ENCODE results near the gene FLNB.
A peak's percentile ranks its signal among the peaks of the same experiment; 100 is the strongest.

Gene FLNB

GRCh38 chr3:57992452-57993213, 15.6 kb upstream of the FLNB start:
- H3K4me1 ChIP-seq: peaks cover 8% of the 10 kb centered on the region
- H3K27me3 ChIP-seq (ENCODE audit: low read depth): no peaks in the 10 kb centered on the region
- H3K36me3 ChIP-seq (replicated peaks): no peaks in the 10 kb centered on the region
- in situ Hi-C loops (cut with MboI; ENCODE audit: low sequenced_read_pairs): no loop called here
- no peaks in the 10 kb centered on the region for H3K9me3 ChIP-seq
- DNase-seq (ENCODE audit: low spot score in 2 of 2): no peak
- H3K4me3 ChIP-seq: no peak overlapping the region

GRCh38 chr3:57998366-57999283, 9.6 kb upstream of the FLNB start:
- in situ Hi-C loops (cut with MboI; ENCODE audit: low sequenced_read_pairs): no loop called here
- peak; percentile 38 to 72 for DNase-seq (ENCODE audit: low spot score in 2 of 2)
- Histone ChIP-seq H3K4me1 (peaks cover 15% of the 10 kb centered on the region), H3K4me3 (no peak overlapping the region), H3K27me3 (ENCODE audit: low read depth) (no peaks in the 10 kb centered on the region), H3K9me3 (no peaks in the 10 kb centered on the region), H3K36me3 (replicated peaks) (no peaks in the 10 kb centered on the region)

GRCh38 chr3:57999417-58000115, 8.7 kb upstream of the FLNB start:
- Histone ChIP-seq H3K27me3 (ENCODE audit: low read depth) (no peaks in the 10 kb centered on the region), H3K4me1 (peaks cover 8% of the 10 kb centered on the region), H3K9me3 (no peaks in the 10 kb centered on the region), H3K36me3 (replicated peaks) (no peaks in the 10 kb centered on the region), H3K4me3 (no peak overlapping the region)
- in situ Hi-C loops (cut with MboI; ENCODE audit: low sequenced_read_pairs): no loop called here
- DNase-seq (ENCODE audit: low spot score in 2 of 2): no peak

DNA sequence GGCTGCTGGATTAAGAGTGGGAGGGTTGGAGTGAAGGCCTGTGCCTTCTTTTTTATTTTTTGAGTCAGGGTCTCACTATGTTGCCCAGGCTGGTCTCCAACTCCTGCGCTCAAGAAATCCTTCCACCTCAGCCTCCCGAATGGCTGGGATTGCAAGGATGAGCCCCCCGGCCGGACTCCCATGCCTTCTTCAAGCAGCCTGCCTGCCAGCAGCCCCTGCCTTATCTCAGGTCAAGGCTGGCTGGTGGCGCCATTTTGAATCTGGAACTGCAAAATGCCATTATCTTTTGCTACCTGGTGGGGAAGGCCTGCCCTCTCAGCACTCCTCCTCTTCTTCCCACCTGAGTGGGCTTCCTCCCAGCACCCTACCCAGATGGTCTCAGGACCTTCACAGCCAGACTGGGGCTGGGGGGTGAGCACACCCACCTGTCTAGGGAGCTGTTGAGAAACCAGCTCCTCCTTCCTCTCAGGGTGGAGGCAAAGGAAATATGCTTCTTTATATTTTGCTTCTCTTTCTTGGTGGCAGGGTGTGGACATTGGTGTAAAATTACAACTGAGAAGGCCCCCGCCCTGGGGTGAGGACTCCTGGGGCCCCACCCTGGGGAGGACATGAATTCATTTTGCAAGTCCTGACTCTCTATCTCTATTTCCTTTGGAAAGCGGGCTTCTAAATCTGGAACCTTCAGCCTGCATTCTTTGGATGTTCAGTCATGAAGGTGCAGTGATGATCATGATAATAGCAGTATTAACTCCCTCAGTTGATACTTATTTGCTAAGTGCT, 7.7 kb upstream of the FLNB start:
- Histone ChIP-seq H3K4me3 (no peak overlapping the region), H3K27me3 (ENCODE audit: low read depth) (no peaks in the 10 kb centered on the region), H3K36me3 (replicated peaks) (no peaks in the 10 kb centered on the region), H3K9me3 (no peaks in the 10 kb centered on the region), H3K4me1 (peaks cover 8% of the 10 kb centered on the region)
- in situ Hi-C loops (cut with MboI; ENCODE audit: low sequenced_read_pairs): no loop called here
- no peak for DNase-seq (ENCODE audit: low spot score in 2 of 2)

DNA sequence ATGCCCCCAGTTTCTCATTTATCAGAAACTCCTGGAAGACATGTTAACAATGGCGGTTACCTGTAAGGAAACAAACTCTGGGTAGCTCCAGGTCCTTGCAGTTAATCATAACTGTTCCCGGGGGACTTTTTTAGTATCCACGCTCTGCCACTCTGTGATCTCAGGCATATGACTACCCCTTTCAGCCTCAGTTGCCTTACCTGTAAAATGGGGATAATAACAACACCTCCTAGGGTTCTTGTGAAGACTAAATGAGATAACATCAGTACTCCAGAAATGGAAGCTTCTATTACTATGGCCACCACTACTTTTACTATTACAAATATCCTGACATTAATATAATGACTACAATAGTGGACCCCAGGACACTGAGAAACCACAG, 7.1 kb upstream of the FLNB start:
- DNase-seq (ENCODE audit: low spot score in 2 of 2): no peak
- in situ Hi-C loops (cut with MboI; ENCODE audit: low sequenced_read_pairs): no loop called here
- H3K4me3 ChIP-seq: no peak overlapping the region
- H3K9me3 ChIP-seq: no peaks in the 10 kb centered on the region
- H3K4me1 ChIP-seq: peaks cover 8% of the 10 kb centered on the region
- H3K27me3 ChIP-seq (ENCODE audit: low read depth): no peaks in the 10 kb centered on the region
- no peaks in the 10 kb centered on the region for H3K36me3 ChIP-seq (replicated peaks)

- Histone ChIP-seq H3K4me3 (no peak overlapping the region), H3K36me3 (replicated peaks) (no peaks in the 10 kb centered on the region), H3K4me1 (peaks cover 8% of the 10 kb centered on the region), H3K9me3 (no peaks in the 10 kb centered on the region), H3K27me3 (ENCODE audit: low read depth) (no peaks in the 10 kb centered on the region)
- DNase-seq (ENCODE audit: low spot score in 2 of 2): no peak
- in situ Hi-C loops (cut with MboI; ENCODE audit: low sequenced_read_pairs): no loop called here
These were observed 6.2 kb upstream of the FLNB start for GRCh38 chr3:58001979-58002378.

DNA sequence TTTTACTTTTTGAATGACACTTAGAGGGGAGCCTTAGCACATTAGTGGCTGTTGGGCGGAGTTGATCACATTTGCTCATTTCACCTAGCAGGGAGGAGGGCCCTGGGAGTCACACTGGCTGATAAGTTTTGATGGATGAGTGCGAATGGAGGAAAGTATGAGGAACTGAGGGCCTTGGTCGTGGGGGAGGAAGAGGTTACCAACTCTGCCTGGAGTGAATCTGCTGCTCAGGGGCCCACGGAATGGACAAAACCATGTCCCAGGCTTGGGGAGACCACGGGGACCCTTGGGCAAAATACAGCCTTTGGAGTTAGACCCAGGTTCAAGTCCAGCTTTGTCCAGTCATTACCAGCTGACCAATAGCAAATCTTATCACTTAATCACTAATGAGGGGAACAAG, 5.1 kb upstream of the FLNB start:
- DNase-seq (ENCODE audit: low spot score in 2 of 2): no peak
- Histone ChIP-seq H3K4me3 (no peak overlapping the region), H3K9me3 (no peaks in the 10 kb centered on the region), H3K27me3 (ENCODE audit: low read depth) (no peaks in the 10 kb centered on the region), H3K36me3 (replicated peaks) (no peaks in the 10 kb centered on the region), H3K4me1 (peaks cover 8% of the 10 kb centered on the region)
- in situ Hi-C loops (cut with MboI; ENCODE audit: low sequenced_read_pairs): no loop called here

GRCh38 chr3:58004973-58005372, 3.2 kb upstream of the FLNB start:
- H3K27me3 ChIP-seq (ENCODE audit: low read depth): no peaks in the 10 kb centered on the region
- in situ Hi-C loops (cut with MboI; ENCODE audit: low sequenced_read_pairs): no loop called here
- DNase-seq (ENCODE audit: low spot score in 2 of 2): no peak
- no peaks in the 10 kb centered on the region for H3K9me3 ChIP-seq
- no peaks in the 10 kb centered on the region for H3K4me1 ChIP-seq
- no peak overlapping the region for H3K4me3 ChIP-seq
- no peaks in the 10 kb centered on the region for H3K36me3 ChIP-seq (replicated peaks)

DNA sequence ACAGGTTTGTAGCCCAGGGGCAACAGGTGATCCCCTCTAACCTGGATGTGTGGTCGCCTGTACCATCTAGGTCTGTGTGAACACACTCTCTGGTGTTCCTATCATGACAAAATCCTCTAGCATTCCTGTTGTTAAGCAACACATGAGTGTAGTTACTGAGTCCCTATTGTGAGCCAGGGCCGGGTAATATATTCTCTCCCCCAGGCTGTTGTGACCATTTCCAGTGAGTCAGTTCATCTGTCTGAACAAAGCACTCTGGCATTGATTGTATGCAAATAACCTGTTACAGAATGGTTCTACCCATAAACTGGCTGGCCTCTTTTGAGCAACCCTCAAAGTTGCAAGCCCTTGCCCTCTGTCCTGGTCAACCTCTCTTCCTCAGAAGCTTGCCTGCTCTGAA, 2.6 kb upstream of the FLNB start:
- Histone ChIP-seq H3K36me3 (replicated peaks) (no peaks in the 10 kb centered on the region), H3K9me3 (no peaks in the 10 kb centered on the region), H3K4me1 (no peaks in the 10 kb centered on the region; the same call in 1 of the 2 replicates), H3K4me3 (no peak overlapping the region), H3K27me3 (ENCODE audit: low read depth) (no peaks in the 10 kb centered on the region)
- in situ Hi-C loops (cut with MboI; ENCODE audit: low sequenced_read_pairs): no loop called here
- DNase-seq (ENCODE audit: low spot score in 2 of 2): peak in 1 of 2 experiments; percentile 11

GRCh38 chr3:58006661-58007060, 1.6 kb upstream of the FLNB start:
- no peaks in the 10 kb centered on the region for H3K9me3 ChIP-seq
- no peak for DNase-seq (ENCODE audit: low spot score in 2 of 2)
- in situ Hi-C loops (cut with MboI; ENCODE audit: low sequenced_read_pairs): no loop called here

GRCh38 chr3:58009026-58009748, 965 bp downstream of the FLNB start:
- peak overlapping the region; percentile 95 for H3K4me3 ChIP-seq
- H3K36me3 ChIP-seq (replicated peaks): no peaks in the 10 kb centered on the region
- in situ Hi-C loops (cut with MboI; ENCODE audit: low sequenced_read_pairs): no loop called here
- no peaks in the 10 kb centered on the region for H3K27me3 ChIP-seq (ENCODE audit: low read depth)
- H3K4me1 ChIP-seq: peaks cover 7% of the 10 kb centered on the region
- H3K9me3 ChIP-seq: no peaks in the 10 kb centered on the region
- DNase-seq (ENCODE audit: low spot score in 2 of 2): peak in 1 of 2 experiments; percentile 49

More at GRCh38 chr3:58006661-58007060, 1.6 kb upstream of the FLNB start:
- no peaks in the 10 kb centered on the region for H3K27me3 ChIP-seq (ENCODE audit: low read depth)
- H3K4me1 ChIP-seq: peaks cover 7% of the 10 kb centered on the region
- H3K4me3 ChIP-seq: no peak overlapping the region
- H3K36me3 ChIP-seq (replicated peaks): no peaks in the 10 kb centered on the region

DNA sequence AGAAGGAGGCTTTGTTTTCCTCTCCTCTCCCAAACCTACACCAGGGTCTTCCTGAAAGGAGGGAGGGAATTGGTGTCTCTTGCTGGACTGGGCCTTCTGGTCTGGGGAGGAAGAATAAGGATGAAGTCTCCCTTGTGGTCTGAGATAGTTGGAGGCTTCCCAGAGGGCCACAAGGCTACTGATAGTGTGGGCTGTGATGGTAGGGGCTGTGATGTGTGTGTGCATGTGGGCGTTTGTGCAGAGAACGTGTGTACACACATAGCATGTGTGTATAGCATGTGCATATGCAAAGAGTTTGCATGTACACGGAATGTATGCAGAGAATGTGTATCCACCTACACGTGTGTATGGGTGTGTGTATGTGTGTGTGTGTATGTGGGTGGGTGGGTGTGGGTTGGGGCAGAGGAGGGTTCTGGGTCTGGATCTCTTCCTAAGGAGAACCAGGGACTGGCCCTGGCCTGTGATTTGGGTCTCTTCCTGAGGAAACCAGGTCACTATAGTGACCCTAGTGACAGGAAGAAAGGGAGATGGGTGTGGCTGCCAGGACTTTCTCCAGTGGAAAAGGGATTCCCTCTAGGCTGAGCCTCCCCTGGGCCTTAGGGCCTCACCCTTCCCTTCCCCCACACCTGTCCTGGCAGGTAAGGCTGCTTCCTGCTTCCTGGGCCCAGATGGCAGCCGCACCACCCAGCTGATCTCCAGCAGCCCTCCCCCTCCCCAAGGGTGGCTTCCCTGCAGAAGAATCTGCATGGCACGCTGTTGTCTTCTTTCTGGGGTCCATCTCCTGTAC, 1.7 kb downstream of the FLNB start:
- Histone ChIP-seq H3K27me3 (ENCODE audit: low read depth) (no peaks in the 10 kb centered on the region), H3K4me1 (peaks cover 7% of the 10 kb centered on the region), H3K9me3 (no peaks in the 10 kb centered on the region), H3K4me3 (peak overlapping the region; percentile 95), H3K36me3 (replicated peaks) (no peaks in the 10 kb centered on the region)
- in situ Hi-C loops (cut with MboI; ENCODE audit: low sequenced_read_pairs): no loop called here
- no peak for DNase-seq (ENCODE audit: low spot score in 2 of 2)
